Astrocyte (in vitro differentiated cells and primary cell): ENCODE data around the gene ELAVL2. TPM values are rescaled to one million over a fixed set of nuclear protein-coding genes. Genes with fewer than 3 reads are reported as not detected.

ENCODE experiments used
- DNase-seq: peaks from one replicate; pipeline ENCODE4 v3.0.0-alpha.2; 2010; ENCODE audit warnings: low read depth
- FAIRE-seq: peaks from 2 replicates; lab custom pipeline; 2011; peaks lifted over from hg19 to GRCh38; lab: Jason Lieb, UNC
- H2AFZ ChIP-seq: 2 replicates; pipeline ENCODE4 v1.6.0; 2012; ENCODE audit warnings: low read depth, low read length, inconsistent platforms
- H3K27ac ChIP-seq: 2 replicates; pipeline ENCODE4 v1.5.1; 2011; ENCODE audit warnings: low read depth, low read length, inconsistent platforms
- H3K27me3 ChIP-seq: 2 replicates; pipeline ENCODE4 v1.6.0; 2011; ENCODE audit warnings: low read length, inconsistent platforms; ENCODE audit not compliant: insufficient read depth
- H3K36me3 ChIP-seq: 2 replicates; pipeline ENCODE4 v1.5.1; 2011; ENCODE audit warnings: low read length, inconsistent platforms; ENCODE audit not compliant: insufficient read depth
- H3K4me1 ChIP-seq: 2 replicates; pipeline ENCODE4 v1.5.1; 2011; ENCODE audit warnings: low read length, inconsistent platforms; ENCODE audit not compliant: insufficient read depth
- H3K4me2 ChIP-seq: 2 replicates; pipeline ENCODE4 v1.6.0; 2012; ENCODE audit warnings: low read length, inconsistent platforms
- H3K4me3 ChIP-seq: 2 replicates; pipeline ENCODE4 v1.5.1; 2011; ENCODE audit warnings: low read depth, mild to moderate bottlenecking, low read length, inconsistent platforms; ENCODE audit not compliant: insufficient read depth
- H3K79me2 ChIP-seq: 2 replicates; pipeline ENCODE4 v1.6.0; 2012; ENCODE audit warnings: mild to moderate bottlenecking, low read length, inconsistent platforms; ENCODE audit not compliant: insufficient read depth
- H3K9ac ChIP-seq: 2 replicates; pipeline ENCODE4 v1.6.0; 2012; ENCODE audit warnings: mild to moderate bottlenecking, low read length, inconsistent platforms
- H3K9me3 ChIP-seq: 2 replicates; pipeline ENCODE4 v1.5.1; 2012; ENCODE audit warnings: low read depth, mild to moderate bottlenecking, low read length, inconsistent platforms; ENCODE audit not compliant: insufficient read depth
- H4K20me1 ChIP-seq: 2 replicates; pipeline ENCODE4 v1.6.0; 2012; ENCODE audit warnings: low read length, inconsistent platforms; ENCODE audit not compliant: insufficient read depth
- H3K27ac Mint-ChIP-seq: one replicate; pipeline ENCODE4 v1.8.0; 2021; ENCODE audit warnings: mild to moderate bottlenecking, mixed read lengths; ENCODE audit not compliant: unreplicated experiment
- H3K27me3 Mint-ChIP-seq: one replicate; pipeline ENCODE4 v1.8.0; 2021; ENCODE audit warnings: low read depth, mixed read lengths; ENCODE audit not compliant: unreplicated experiment
- H3K36me3 Mint-ChIP-seq: one replicate; pipeline ENCODE4 v1.8.0; 2021; ENCODE audit warnings: low read depth, mixed read lengths; ENCODE audit not compliant: unreplicated experiment
- H3K4me1 Mint-ChIP-seq: one replicate; pipeline ENCODE4 v1.8.0; 2021; ENCODE audit warnings: low read depth, mixed read lengths; ENCODE audit not compliant: unreplicated experiment
- H3K4me3 Mint-ChIP-seq: one replicate; pipeline ENCODE4 v1.8.0; 2021; ENCODE audit warnings: mild to moderate bottlenecking, moderate library complexity, mixed read lengths; ENCODE audit not compliant: unreplicated experiment
- H3K9me3 Mint-ChIP-seq: one replicate; pipeline ENCODE4 v1.8.0; 2021; ENCODE audit warnings: mild to moderate bottlenecking, mixed read lengths; ENCODE audit not compliant: unreplicated experiment
- EZH2 ChIP-seq: IDR thresholded peaks from 2 replicates; pipeline ENCODE4 v1.6.1; 2012; ENCODE audit warnings: mild to moderate bottlenecking, low read length, inconsistent platforms; ENCODE audit not compliant: insufficient read depth
- total RNA-seq: library from RNA; stranded (reverse); gene quantifications from 2 replicates; pipeline ENCODE4 v1.2.1, GENCODE V29; 2021
- TF ChIP-seq, protein P1 (sequence below): IDR thresholded peaks from 2 replicates; pipeline ENCODE4 v1.5.1; 2011; ENCODE audit warnings: low read depth, mild to moderate bottlenecking, inconsistent platforms, low read length, moderate library complexity; ENCODE audit not compliant: insufficient read depth

Gene ELAVL2
- total RNA-seq, 1 donor from 2014 or later = 22.2 TPM

GRCh38 chr9:23741351-23741750, 84.7 kb downstream of the ELAVL2 start:
- TF ChIP-seq, protein P1, sequence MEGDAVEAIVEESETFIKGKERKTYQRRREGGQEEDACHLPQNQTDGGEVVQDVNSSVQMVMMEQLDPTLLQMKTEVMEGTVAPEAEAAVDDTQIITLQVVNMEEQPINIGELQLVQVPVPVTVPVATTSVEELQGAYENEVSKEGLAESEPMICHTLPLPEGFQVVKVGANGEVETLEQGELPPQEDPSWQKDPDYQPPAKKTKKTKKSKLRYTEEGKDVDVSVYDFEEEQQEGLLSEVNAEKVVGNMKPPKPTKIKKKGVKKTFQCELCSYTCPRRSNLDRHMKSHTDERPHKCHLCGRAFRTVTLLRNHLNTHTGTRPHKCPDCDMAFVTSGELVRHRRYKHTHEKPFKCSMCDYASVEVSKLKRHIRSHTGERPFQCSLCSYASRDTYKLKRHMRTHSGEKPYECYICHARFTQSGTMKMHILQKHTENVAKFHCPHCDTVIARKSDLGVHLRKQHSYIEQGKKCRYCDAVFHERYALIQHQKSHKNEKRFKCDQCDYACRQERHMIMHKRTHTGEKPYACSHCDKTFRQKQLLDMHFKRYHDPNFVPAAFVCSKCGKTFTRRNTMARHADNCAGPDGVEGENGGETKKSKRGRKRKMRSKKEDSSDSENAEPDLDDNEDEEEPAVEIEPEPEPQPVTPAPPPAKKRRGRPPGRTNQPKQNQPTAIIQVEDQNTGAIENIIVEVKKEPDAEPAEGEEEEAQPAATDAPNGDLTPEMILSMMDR = no peak
- no peaks in the 10 kb centered on the region for H3K4me1 ChIP-seq
- H3K27me3 ChIP-seq = no peaks in the 10 kb centered on the region
- no peak for FAIRE-seq
- no peaks in the 10 kb centered on the region for H4K20me1 ChIP-seq
- no peak overlapping the region for H3K27ac Mint-ChIP-seq
- no peak overlapping the region for H3K27ac ChIP-seq
- H2AFZ ChIP-seq = no peak overlapping the region
- H3K4me1 Mint-ChIP-seq = peaks cover 10% of the 10 kb centered on the region
- DNase-seq = no peak
- H3K4me2 ChIP-seq = no peak overlapping the region
- H3K9me3 Mint-ChIP-seq = no peaks in the 10 kb centered on the region
- no peaks in the 10 kb centered on the region for H3K9me3 ChIP-seq
- H3K79me2 ChIP-seq = no peaks in the 10 kb centered on the region
- no peak overlapping the region for H3K9ac ChIP-seq
- H3K36me3 Mint-ChIP-seq = peaks cover 7% of the 10 kb centered on the region
- H3K27me3 Mint-ChIP-seq = no peaks in the 10 kb centered on the region
- H3K4me3 Mint-ChIP-seq = no peak overlapping the region
- no peaks in the 10 kb centered on the region for H3K36me3 ChIP-seq
- H3K4me3 ChIP-seq = no peak overlapping the region

GRCh38 chr9:23740531-23740930, 85.5 kb downstream of the ELAVL2 start:
- Histone ChIP-seq H2AFZ (no peak overlapping the region), H3K9me3 (no peaks in the 10 kb centered on the region), H3K27ac (no peak overlapping the region), H3K27me3 (no peaks in the 10 kb centered on the region), H3K79me2 (no peaks in the 10 kb centered on the region), H3K4me2 (no peak overlapping the region), H3K9ac (no peak overlapping the region), H3K36me3 (no peaks in the 10 kb centered on the region), H3K4me3 (no peak overlapping the region), H3K4me1 (no peaks in the 10 kb centered on the region), H4K20me1 (no peaks in the 10 kb centered on the region)
- FAIRE-seq (no peak), DNase-seq (no peak)
- Mint-ChIP-seq H3K36me3 (peaks cover 7% of the 10 kb centered on the region), H3K9me3 (no peaks in the 10 kb centered on the region), H3K4me1 (peaks cover 4% of the 10 kb centered on the region), H3K27me3 (no peaks in the 10 kb centered on the region), H3K27ac (no peak overlapping the region), H3K4me3 (no peak overlapping the region)
- no peak for TF ChIP-seq EZH2
- TF ChIP-seq, protein P1 = no peak

DNA sequence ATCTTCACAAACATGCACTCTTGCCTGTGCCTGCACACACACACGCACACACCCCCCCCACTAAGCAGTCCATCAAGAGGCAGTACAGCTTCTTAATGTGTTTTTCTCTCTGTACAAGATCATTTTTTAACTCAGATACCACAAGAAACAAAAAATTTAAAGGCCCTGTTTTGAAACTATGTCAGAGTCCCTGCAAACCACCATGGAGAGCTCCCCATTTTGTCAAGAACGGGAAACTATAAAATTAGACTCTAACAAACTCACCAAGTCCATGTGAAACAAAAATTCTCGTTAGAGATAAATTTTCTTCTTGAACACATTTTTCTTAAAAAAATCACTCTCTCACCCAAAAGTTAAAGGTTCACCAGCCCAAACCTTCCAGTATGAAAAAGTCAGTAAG, 86.3 kb downstream of the ELAVL2 start:
- no peak for FAIRE-seq

More for the DNA sequence above, 86.3 kb downstream of the ELAVL2 start:
- no peaks in the 10 kb centered on the region for H3K4me1 Mint-ChIP-seq
- Histone ChIP-seq H3K9me3 (no peaks in the 10 kb centered on the region), H3K27me3 (no peaks in the 10 kb centered on the region), H3K4me3 (no peak overlapping the region), H3K36me3 (no peaks in the 10 kb centered on the region), H2AFZ (no peak overlapping the region), H3K9ac (no peak overlapping the region), H3K4me1 (no peaks in the 10 kb centered on the region), H3K4me2 (no peak overlapping the region), H3K79me2 (no peaks in the 10 kb centered on the region), H4K20me1 (no peaks in the 10 kb centered on the region), H3K27ac (no peak overlapping the region)
- no peaks in the 10 kb centered on the region for H3K9me3 Mint-ChIP-seq
- peaks cover 7% of the 10 kb centered on the region for H3K36me3 Mint-ChIP-seq
- TF ChIP-seq, protein P1 = no peak
- no peak for TF ChIP-seq EZH2
- no peak overlapping the region for H3K4me3 Mint-ChIP-seq
- no peak for DNase-seq
- no peak overlapping the region for H3K27ac Mint-ChIP-seq
- H3K27me3 Mint-ChIP-seq = no peaks in the 10 kb centered on the region
